GM12878 (cell line): ENCODE results near the gene HAUS7. TPM values are rescaled to one million over a fixed set of nuclear protein-coding genes. Genes with fewer than 3 reads are reported as not detected.

Source experiments
- CREM ChIP-seq: IDR thresholded peaks from 2 replicates; pipeline ENCODE4 v1.6.1; 2014; ENCODE audit warnings: antibody characterized with exemption, low read depth
- IKZF2 ChIP-seq, 2 experiments: fragments of 450-650 bp; IDR thresholded peaks; 2 replicates each; pipeline ENCODE4 v1.6.1; 2017; ENCODE audit warnings: mild to moderate bottlenecking in 2 of 2, moderate library complexity in 2 of 2
- MTA3 ChIP-seq: IDR thresholded peaks from 2 replicates; pipeline ENCODE4 v1.6.1; 2012; ENCODE audit warnings: low read length, inconsistent platforms, borderline replicate concordance
- NFIC ChIP-seq: IDR thresholded peaks from 2 replicates; pipeline ENCODE4 v1.6.1; 2012; ENCODE audit warnings: low read depth, mild to moderate bottlenecking, inconsistent platforms, low read length, moderate library complexity
- NRF1 ChIP-seq: conservative IDR thresholded peaks from 2 replicates; pipeline ENCODE4 v1.6.1; 2011; ENCODE audit warnings: mild to moderate bottlenecking, low read depth, low read length, improper control_type of control experiment
- PAX5 ChIP-seq: IDR thresholded peaks from 2 replicates; pipeline ENCODE4 v1.6.1; 2011; ENCODE audit warnings: low read depth, low read length, borderline replicate concordance
- RELB ChIP-seq: fragments of 450-650 bp; IDR thresholded peaks from 2 replicates; pipeline ENCODE4 v1.6.1; 2017; ENCODE audit warnings: low read depth, mild to moderate bottlenecking, moderate library complexity
- WRNIP1 ChIP-seq: IDR thresholded peaks from 2 replicates; pipeline ENCODE4 v1.6.1; 2011; ENCODE audit warnings: low read depth, low read length, improper control_type of control experiment, borderline replicate concordance
- ZBTB4 ChIP-seq: fragments of 450-650 bp; formaldehyde crosslinking; IDR thresholded peaks from 2 replicates; pipeline ENCODE4 v1.4.0; 2022; ENCODE audit warnings: mild to moderate bottlenecking, moderate library complexity
- polyA plus RNA-seq, 11 experiments: library from polyadenylated mRNA; depleted of rRNA in 4 of 11; unstranded in 6 of 11; stranded (reverse) in 5 of 11; fragments of >200 nt; fragmentation: Nextera tagmentation in 4 of 11; fragmentation: Illumina TruSeq in 1 of 11; extraction: Ambion mirVana in 4 of 11; extraction: Trizol in 1 of 11; gene quantifications; 1 replicate in 1 of 11; 2 replicates in 10 of 11; pipeline versions ENCODE4 v1.2.1 to v1.2.3, GENCODE V29; 2011 to 2016; ENCODE audit warnings: inconsistent platforms in 2 of 11, missing spikeins in 2 of 11, low read depth in 1 of 11
- total RNA-seq, 4 experiments: library from RNA; depleted of rRNA in 3 of 4; stranded (reverse); fragments of >200 nt in 3 of 4; fragmentation: Illumina TruSeq in 1 of 4; extraction: Trizol in 1 of 4; gene quantifications; 2 replicates each; pipeline versions ENCODE4 v1.2.1 to v1.2.3, GENCODE V29; 2013 to 2021
- TF ChIP-seq, protein P1 (sequence below): fragments of 450-650 bp; IDR thresholded peaks from 2 replicates; pipeline ENCODE4 v1.6.1; 2018; ENCODE audit warnings: mild to moderate bottlenecking, low read depth, moderate library complexity; ENCODE audit not compliant: partially characterized antibody
- TF ChIP-seq, protein P2 (sequence below): IDR thresholded peaks from 2 replicates; pipeline ENCODE4 v1.6.1; 2011; ENCODE audit warnings: borderline replicate concordance, low read depth, mild to moderate bottlenecking, moderate library complexity, mixed read lengths, low read length; ENCODE audit not compliant: insufficient read depth; ENCODE audit errors: extremely low read length

HAUS7 gene
- total and polyA plus RNA-seq, 10 of the 15 experiments (the other 5 are each of a cell fraction or from before 2014, with no cell fraction given) = 6.7 to 63.3 (median 24.1) TPM

GRCh38 chrX:153444333-153445011, 25.9 kb downstream of the HAUS7 start (continued):
- TF ChIP-seq PAX5 (no peak), CREM (no peak), ZBTB4 (CRISPR knock-in tag) (no peak), NRF1 (no peak), RELB (no peak), NFIC (no peak), MTA3 (no peak), WRNIP1 (no peak), IKZF2 (IDR thresholded peaks at IDR 0.05) (no peak)
- TF ChIP-seq, protein P1, sequence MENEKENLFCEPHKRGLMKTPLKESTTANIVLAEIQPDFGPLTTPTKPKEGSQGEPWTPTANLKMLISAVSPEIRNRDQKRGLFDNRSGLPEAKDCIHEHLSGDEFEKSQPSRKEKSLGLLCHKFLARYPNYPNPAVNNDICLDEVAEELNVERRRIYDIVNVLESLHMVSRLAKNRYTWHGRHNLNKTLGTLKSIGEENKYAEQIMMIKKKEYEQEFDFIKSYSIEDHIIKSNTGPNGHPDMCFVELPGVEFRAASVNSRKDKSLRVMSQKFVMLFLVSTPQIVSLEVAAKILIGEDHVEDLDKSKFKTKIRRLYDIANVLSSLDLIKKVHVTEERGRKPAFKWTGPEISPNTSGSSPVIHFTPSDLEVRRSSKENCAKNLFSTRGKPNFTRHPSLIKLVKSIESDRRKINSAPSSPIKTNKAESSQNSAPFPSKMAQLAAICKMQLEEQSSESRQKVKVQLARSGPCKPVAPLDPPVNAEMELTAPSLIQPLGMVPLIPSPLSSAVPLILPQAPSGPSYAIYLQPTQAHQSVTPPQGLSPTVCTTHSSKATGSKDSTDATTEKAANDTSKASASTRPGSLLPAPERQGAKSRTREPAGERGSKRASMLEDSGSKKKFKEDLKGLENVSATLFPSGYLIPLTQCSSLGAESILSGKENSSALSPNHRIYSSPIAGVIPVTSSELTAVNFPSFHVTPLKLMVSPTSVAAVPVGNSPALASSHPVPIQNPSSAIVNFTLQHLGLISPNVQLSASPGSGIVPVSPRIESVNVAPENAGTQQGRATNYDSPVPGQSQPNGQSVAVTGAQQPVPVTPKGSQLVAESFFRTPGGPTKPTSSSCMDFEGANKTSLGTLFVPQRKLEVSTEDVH = no peak
- TF ChIP-seq, protein P2, sequence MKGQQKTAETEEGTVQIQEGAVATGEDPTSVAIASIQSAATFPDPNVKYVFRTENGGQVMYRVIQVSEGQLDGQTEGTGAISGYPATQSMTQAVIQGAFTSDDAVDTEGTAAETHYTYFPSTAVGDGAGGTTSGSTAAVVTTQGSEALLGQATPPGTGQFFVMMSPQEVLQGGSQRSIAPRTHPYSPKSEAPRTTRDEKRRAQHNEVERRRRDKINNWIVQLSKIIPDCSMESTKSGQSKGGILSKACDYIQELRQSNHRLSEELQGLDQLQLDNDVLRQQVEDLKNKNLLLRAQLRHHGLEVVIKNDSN = no peak
